ENCODE results near the gene MED14.
"Not testable (repeated sequence)": the region's sequence is repeated elsewhere in the genome, so short reads cannot be mapped to it uniquely, and the experiment has no call there.

MED14 gene

DNA sequence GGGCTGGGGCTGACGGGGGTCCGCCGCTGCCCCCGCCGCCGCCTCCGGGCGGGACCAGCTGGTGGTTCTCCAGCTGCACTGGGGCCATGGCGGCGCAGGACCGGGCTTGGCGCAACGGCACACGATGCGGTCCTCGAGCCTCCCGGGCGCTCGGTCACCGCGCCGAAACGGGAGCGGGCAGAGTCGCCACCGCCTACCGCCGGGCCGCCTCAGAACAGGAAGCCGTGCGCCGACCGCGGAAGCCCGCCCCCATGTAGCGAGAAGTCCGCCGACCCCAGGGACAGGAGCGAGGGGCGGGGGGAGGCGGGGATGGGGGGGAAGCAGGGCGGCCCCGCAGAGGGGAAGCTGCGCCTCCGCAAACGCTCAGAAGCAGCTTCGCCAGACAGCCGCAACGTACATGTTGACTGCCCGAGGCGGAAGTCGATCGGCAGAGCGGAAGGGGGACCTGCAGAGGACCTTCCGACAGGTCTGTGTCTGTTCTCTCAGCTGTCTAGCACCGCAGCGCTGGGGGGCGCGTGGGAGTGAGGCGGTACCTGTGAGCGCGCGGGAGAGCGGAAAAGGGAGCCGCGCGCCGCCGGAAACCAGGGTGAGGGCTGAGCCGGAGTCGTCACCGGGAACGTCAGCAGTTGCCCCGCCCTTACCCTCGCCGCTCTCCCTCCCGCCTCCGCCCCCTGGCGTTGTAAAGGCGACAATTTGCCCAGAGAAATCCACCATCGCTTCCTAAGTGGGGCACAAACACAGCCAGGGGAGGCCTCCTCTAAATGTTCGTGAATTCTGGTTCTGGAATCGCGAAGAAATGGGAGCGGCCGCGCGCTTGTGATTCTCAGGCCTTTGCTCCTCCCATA lies at the start of gene MED14:
Gene MED14 (minus strand): TSS at position 218 of the 845 bp plus-strand sequence. CDS start 130 bp downstream, at position 88.
- peak; percentile 95 for DNase-seq

DNA sequence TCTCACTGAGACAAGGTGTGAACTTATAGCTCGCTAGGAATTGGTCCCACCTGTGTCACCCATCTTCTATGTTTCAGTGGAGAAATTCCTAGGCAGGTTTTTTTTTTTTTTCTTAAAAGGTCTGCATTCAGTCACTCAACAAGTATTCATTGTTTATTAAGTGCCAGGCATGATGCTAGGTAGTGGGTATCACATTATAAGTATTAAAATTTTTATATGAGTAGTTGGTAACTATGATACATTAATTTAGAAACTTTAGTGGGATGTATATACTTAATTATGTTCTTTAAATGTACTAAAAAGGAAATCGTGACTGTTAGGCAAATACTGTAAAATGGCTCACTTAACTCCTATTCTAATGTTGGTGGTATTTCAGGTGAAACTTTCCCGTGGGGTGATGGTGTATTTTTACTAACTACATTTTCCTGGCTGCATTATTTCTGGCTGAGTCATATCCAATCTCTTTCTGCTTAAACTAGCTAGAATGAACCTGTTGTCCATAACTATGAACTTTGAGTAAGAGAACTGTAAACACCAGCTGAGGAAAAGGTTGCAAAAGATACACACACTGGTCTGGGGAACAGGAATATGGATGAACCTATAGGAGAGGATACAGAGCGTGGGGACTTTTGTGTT lies 49.3 kb upstream of the MED14 start:
- no peak for DNase-seq

- not testable (repeated sequence) for DNase-seq
These were observed 47.4 kb upstream of the MED14 start for GRCh38 chrX:40782644-40783259.

- DNase-seq, result no peak
These were observed 45.6 kb upstream of the MED14 start for GRCh38 chrX:40780951-40781350.

GRCh38 chrX:40780082-40780481 lies 44.7 kb upstream of the MED14 start:
- no peak for DNase-seq

- DNase-seq, result no peak
These were observed 43.7 kb upstream of the MED14 start for GRCh38 chrX:40778861-40779575.

GRCh38 chrX:40773809-40774208 lies 38.5 kb upstream of the MED14 start:
- DNase-seq, result no peak

GRCh38 chrX:40773188-40773587 lies 37.8 kb upstream of the MED14 start:
- DNase-seq, result no peak

GRCh38 chrX:40772290-40772689 lies 36.9 kb upstream of the MED14 start:
- DNase-seq, result no peak

DNA sequence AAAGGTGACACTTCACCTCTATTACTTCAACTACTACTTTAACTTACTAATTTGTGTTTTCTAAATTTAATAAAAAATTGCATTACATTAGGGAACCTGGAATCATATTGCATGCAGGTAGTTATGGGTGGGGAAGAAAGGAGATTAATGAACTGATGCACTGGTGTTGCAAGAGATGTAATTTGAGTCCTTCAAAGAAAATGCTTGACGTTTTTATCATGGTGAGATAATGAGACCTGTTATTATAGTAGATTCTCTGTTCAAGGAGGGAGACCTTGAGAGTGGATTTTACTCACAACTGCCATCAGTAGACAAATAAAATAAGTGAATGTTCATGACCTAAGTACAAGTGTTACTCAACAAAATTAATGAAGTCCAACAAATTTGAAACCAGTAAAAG lies 26.4 kb upstream of the MED14 start:
- peak; percentile 79 for DNase-seq

GRCh38 chrX:40759374-40759773 lies 24.0 kb upstream of the MED14 start:
- no peak for DNase-seq

DNA sequence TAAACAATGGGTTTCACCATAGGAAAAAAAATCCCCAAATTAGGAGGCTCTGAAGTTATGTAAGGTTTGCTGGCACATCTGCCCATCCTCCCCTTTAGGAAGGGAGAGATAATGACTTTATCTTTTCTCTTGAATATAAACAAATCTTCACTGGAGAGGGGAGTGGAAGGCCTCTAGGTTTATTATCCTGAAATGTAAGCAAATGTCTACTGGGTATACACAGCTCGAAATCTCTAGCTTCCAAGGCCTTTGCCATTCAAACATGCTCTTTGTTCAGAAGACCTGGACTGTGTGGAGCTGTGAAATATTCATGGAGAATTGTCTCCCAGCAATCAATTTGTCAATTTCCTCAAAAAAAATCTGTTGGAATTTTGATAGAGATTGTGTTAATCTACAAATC lies 21.7 kb upstream of the MED14 start:
- DNase-seq, result no peak

- DNase-seq, result no peak
These were observed 20.2 kb upstream of the MED14 start for GRCh38 chrX:40755291-40756249.

GRCh38 chrX:40749681-40750494 lies 14.5 kb upstream of the MED14 start:
- DNase-seq, result no peak

- no peak for DNase-seq
These were observed 13.6 kb upstream of the MED14 start for GRCh38 chrX:40748977-40749376.

GRCh38 chrX:40746521-40746920 lies 11.2 kb upstream of the MED14 start:
- DNase-seq, result peak; percentile 37

- no peak for DNase-seq
These were observed 796 bp upstream of the MED14 start for GRCh38 chrX:40736170-40736505.

DNA sequence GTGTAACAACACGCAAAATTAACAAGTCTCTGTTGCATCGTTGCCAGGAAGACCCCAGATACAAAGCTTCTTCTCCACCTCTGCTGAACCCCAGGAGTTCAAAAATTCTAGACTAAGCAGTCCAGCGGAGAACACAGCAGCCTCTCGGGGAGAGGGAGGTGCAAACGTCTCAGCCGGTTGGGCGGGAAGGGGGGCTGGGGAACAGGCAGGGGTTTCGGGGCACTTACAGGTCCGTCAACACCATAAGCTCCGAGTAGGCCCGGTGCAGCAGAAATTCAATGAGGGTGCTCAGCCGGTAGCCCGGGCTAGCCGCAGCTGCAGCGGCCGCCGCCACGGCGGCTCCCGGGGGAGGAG lies 394 bp downstream of the MED14 start:
- DNase-seq, result peak; percentile 14

DNA sequence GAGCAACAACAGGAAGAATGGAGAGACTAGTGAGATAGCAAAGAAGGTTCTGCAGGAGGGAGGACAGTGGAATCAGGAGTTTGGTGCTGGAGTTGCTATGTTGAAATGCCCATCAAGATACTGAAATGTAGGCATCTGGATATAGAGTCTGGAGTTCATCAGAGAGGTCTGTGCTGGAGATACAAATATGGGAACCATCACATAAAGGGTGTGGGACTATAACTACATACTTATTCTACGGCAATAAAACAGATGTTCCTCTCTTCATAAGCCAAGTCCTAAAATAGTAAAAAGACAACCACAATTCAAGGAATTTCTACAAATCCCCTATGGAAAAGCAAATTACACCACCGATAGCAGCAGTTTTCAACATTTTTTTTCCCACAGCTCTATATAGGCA lies 1.6 kb downstream of the MED14 start:
- DNase-seq, result no peak

- DNase-seq, result not testable (repeated sequence)
These were observed 2.8 kb downstream of the MED14 start for GRCh38 chrX:40732499-40732898.

Data from NCI-H2227 treated with DMSO at 0.1 percent for 48 hours (cell line).